HCT116 (cell line): ENCODE measurements around the gene TMBIM6. TPM values are rescaled to one million over a fixed set of nuclear protein-coding genes. Genes with fewer than 3 reads are reported as not detected.

ENCODE experiments used
- ATAC-seq: fragments of 200-7000 bp; cut with Tn5 transposase; 2 replicates; pipeline ENCODE4 v1.9.1; 2020; ENCODE audit warnings: mild to moderate bottlenecking, moderate library complexity
- BruUV-seq: library from RNA; stranded (reverse); fragments of 400-500 nt; replicated peaks from 2 replicates; lab custom pipeline; 2021; lab: Mats Ljungman, UMichigan
- CTCF ChIA-PET: fragments of 300-600 bp; sonication (Branson Sonifier 250); formaldehyde crosslinking; loops from one replicate; lab custom pipeline; 2021; ENCODE audit warnings: antibody characterized with exemption; lab: Charles Lee
- POLR2A ChIA-PET: fragments of 300-600, 350-600 bp; sonication (Branson Sonifier 250); formaldehyde crosslinking; loops from one replicate; lab custom pipeline; 2021; ENCODE audit warnings: antibody characterized with exemption; lab: Charles Lee
- RAD21 ChIA-PET, 2 experiments: fragments of 300-600 bp; sonication (Branson Sonifier 250); formaldehyde crosslinking; loops; one replicate each; lab custom pipeline; 2023; ENCODE audit warnings: low total read pairs in 2 of 2; ENCODE audit not compliant: uncharacterized antibody in 2 of 2, unreplicated experiment in 2 of 2, low non-redundant PET in 1 of 2; lab: Charles Lee
- DNase-seq: peaks from one replicate; pipeline ENCODE4 v3.0.0-alpha.2; 2010; ENCODE audit warnings: low read depth, low spot score
- H2AFZ ChIP-seq: fragments of 200-600 bp; shearing (Covaris generic), sonication (generic); 2 replicates; pipeline ENCODE4 v1.6.1; 2017; ENCODE audit warnings: low read depth, mixed run types, mixed read lengths, antibody characterized with exemption, low read length; ENCODE audit not compliant: poor library complexity, severe bottlenecking
- H3K27ac ChIP-seq: 2 replicates; pipeline ENCODE4 v1.5.1; 2012; ENCODE audit warnings: low read depth, low read length
- H3K27me3 ChIP-seq: fragments of 200-600 bp; sonication (generic); 2 replicates; pipeline ENCODE4 v1.6.1; 2016; ENCODE audit warnings: mixed run types, low read length, mixed read lengths; ENCODE audit not compliant: insufficient read depth
- H3K36me3 ChIP-seq, 2 experiments: fragments of 200-500 bp in 1 of 2; fragments of 200-600 bp in 1 of 2; sonication (Bioruptor generic) in 1 of 2; sonication (generic) in 1 of 2; 2 replicates each; pipeline versions ENCODE4 v1.5.1 to v1.6.1; 2014 to 2016; ENCODE audit warnings: low read length in 2 of 2, inconsistent platforms in 1 of 2, mixed read lengths in 1 of 2, mixed run types in 1 of 2; ENCODE audit not compliant: insufficient read depth in 2 of 2, control insufficient read depth in 1 of 2
- H3K4me1 ChIP-seq, 2 experiments: fragments of 200-600 bp in 1 of 2; sonication (generic) in 1 of 2; 2 replicates each; pipeline versions ENCODE4 v1.5.1 to v1.6.1; 2012 to 2017; ENCODE audit warnings: low read length in 2 of 2, inconsistent platforms in 1 of 2, mild to moderate bottlenecking in 1 of 2, mixed read lengths in 1 of 2, mixed run types in 1 of 2, moderate library complexity in 1 of 2; ENCODE audit not compliant: insufficient read depth in 2 of 2, control insufficient read depth in 1 of 2
- H3K4me2 ChIP-seq: fragments of 200-600 bp; sonication (generic); 2 replicates; pipeline ENCODE4 v1.6.1; 2017; ENCODE audit warnings: mixed run types, low read length, mixed read lengths
- H3K4me3 ChIP-seq, 2 experiments: fragments of 200-600 bp in 1 of 2; sonication (generic) in 1 of 2; replicated peaks in 1 of 2; 2 replicates each; pipeline ENCODE4 v1.5.1; 2011 to 2016; ENCODE audit warnings: low read length in 2 of 2, control low read depth in 1 of 2, low read depth in 1 of 2, mild to moderate bottlenecking in 1 of 2, mixed read lengths in 1 of 2, mixed run types in 1 of 2
- H3K79me2 ChIP-seq: fragments of 200-600 bp; sonication (generic); 2 replicates; pipeline ENCODE4 v1.6.1; 2017; ENCODE audit warnings: mild to moderate bottlenecking, mixed run types, low read length, moderate library complexity, mixed read lengths; ENCODE audit not compliant: insufficient read depth
- H3K9ac ChIP-seq: fragments of 200-600 bp; sonication (generic); 2 replicates; pipeline ENCODE4 v1.6.1; 2016; ENCODE audit warnings: low read length, mixed read lengths
- H3K9me2 ChIP-seq: fragments of 200-600 bp; sonication (generic), shearing (Covaris generic); 2 replicates; pipeline ENCODE4 v1.6.1; 2017; ENCODE audit warnings: mixed run types, mild to moderate bottlenecking, moderate library complexity; ENCODE audit not compliant: insufficient read depth
- H3K9me3 ChIP-seq, 2 experiments: fragments of 200-500 bp in 1 of 2; fragments of 200-600 bp in 1 of 2; sonication (Bioruptor generic) in 1 of 2; sonication (generic) in 1 of 2; 2 replicates each; pipeline ENCODE4 v1.6.1; 2014 to 2017; ENCODE audit warnings: low read length in 2 of 2, mixed read lengths in 2 of 2, inconsistent platforms in 1 of 2, low read depth in 1 of 2, mild to moderate bottlenecking in 1 of 2, mixed run types in 1 of 2, moderate library complexity in 1 of 2; ENCODE audit not compliant: control insufficient read depth in 1 of 2, insufficient read depth in 1 of 2
- H4K20me1 ChIP-seq: fragments of 200-600 bp; sonication (generic), shearing (Covaris generic); 2 replicates; pipeline ENCODE4 v1.6.1; 2017; ENCODE audit warnings: mixed run types, mild to moderate bottlenecking, moderate library complexity; ENCODE audit not compliant: insufficient read depth
- ATF3 ChIP-seq: IDR thresholded peaks from 2 replicates; pipeline ENCODE4 v1.6.1; 2012
- ELF1 ChIP-seq: IDR thresholded peaks from 2 replicates; pipeline ENCODE4 v1.6.1; 2012; ENCODE audit warnings: low read depth, borderline replicate concordance
- POLR2AphosphoS5 ChIP-seq: IDR thresholded peaks from 2 replicates; pipeline ENCODE4 v1.6.1; 2011; ENCODE audit warnings: mild to moderate bottlenecking, low read depth, low read length, moderate library complexity
- RAD21 ChIP-seq: IDR thresholded peaks from 2 replicates; pipeline ENCODE4 v1.6.1; 2012; ENCODE audit warnings: low read depth, mild to moderate bottlenecking
- TCF7L2 ChIP-seq: IDR thresholded peaks from 2 replicates; pipeline ENCODE4 v1.7.0; 2011; ENCODE audit warnings: borderline replicate concordance, inconsistent platforms; ENCODE audit not compliant: insufficient read depth, insufficient read length; ENCODE audit errors: extremely low read depth
- ZFX ChIP-seq: fragments of 450-650 bp; IDR thresholded peaks from 2 replicates; pipeline ENCODE4 v1.6.1; 2017
- intact Hi-C: fragments of 100-400 bp; cut with micrococcal nuclease; formaldehyde crosslinking; loops from 2 replicates; pipeline ENCODE4 v1.10.0; 2022
- total RNA-seq: library from RNA; stranded (reverse); gene quantifications from one replicate; pipeline ENCODE4 v1.2.1, GENCODE V29; 2021; ENCODE audit not compliant: unreplicated experiment
- TF ChIP-seq, protein P1 (sequence below): IDR thresholded peaks from 2 replicates; pipeline ENCODE4 v1.6.1; 2012

Gene TMBIM6
- total RNA-seq, 1 experiment from 2014 or later, result 510 TPM

GRCh38 chr12:49805409-49805808, 64.1 kb downstream of the TMBIM6 start:
- no peaks in the 10 kb centered on the region for H3K4me1 ChIP-seq
- ATAC-seq, result no peak
- BruUV-seq, result no TSS peak
- no peak overlapping the region for H3K4me3 ChIP-seq
- H3K9ac ChIP-seq, result no peak overlapping the region
- no peaks in the 10 kb centered on the region for H3K27me3 ChIP-seq
- no peaks in the 10 kb centered on the region for H4K20me1 ChIP-seq
- ChIA-PET POLR2A (no interaction called here), RAD21 (no interaction called here), CTCF (interaction anchor here (1.0 kb wide), 1 partner anchor 64 kb away, joined by 3 read pairs; the partner anchor contains the start of gene TMBIM6)
- no peaks in the 10 kb centered on the region for H3K79me2 ChIP-seq
- no peak for DNase-seq
- intact Hi-C loops, result no loop called here
- no peak overlapping the region for H3K4me2 ChIP-seq
- no peaks in the 10 kb centered on the region for H3K36me3 ChIP-seq
- no peak for TF ChIP-seq RAD21
- no peak for TF ChIP-seq ZFX
- TF ChIP-seq, protein P1, sequence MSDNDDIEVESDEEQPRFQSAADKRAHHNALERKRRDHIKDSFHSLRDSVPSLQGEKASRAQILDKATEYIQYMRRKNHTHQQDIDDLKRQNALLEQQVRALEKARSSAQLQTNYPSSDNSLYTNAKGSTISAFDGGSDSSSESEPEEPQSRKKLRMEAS, result no peak
- H3K9me2 ChIP-seq, result no peaks in the 10 kb centered on the region
- H2AFZ ChIP-seq, result no peak overlapping the region
- no peaks in the 10 kb centered on the region for H3K9me3 ChIP-seq
- no peak overlapping the region for H3K27ac ChIP-seq

- DNase-seq (no peak), ATAC-seq (no peak)
- intact Hi-C loops, result no loop called here
- TF ChIP-seq TCF7L2, result no peak
- TF ChIP-seq ELF1, result no peak
- TF ChIP-seq ZFX, result no peak
- no peak for TF ChIP-seq POLR2AphosphoS5
- no peak for TF ChIP-seq ATF3
- no peaks in the 10 kb centered on the region for H3K4me1 ChIP-seq
- H3K79me2 ChIP-seq, result no peaks in the 10 kb centered on the region
- H3K4me3 ChIP-seq, result no peak overlapping the region
- ChIA-PET POLR2A (no interaction called here), RAD21 (no interaction called here), CTCF (interaction anchor here (1.0 kb wide), 1 partner anchor 65 kb away, joined by 3 read pairs; the partner anchor contains the start of gene TMBIM6)
- H3K27ac ChIP-seq, result no peak overlapping the region
- H4K20me1 ChIP-seq, result no peaks in the 10 kb centered on the region
- no peak overlapping the region for H2AFZ ChIP-seq
- H3K36me3 ChIP-seq, result no peaks in the 10 kb centered on the region
- no peak overlapping the region for H3K9ac ChIP-seq
- no peak overlapping the region for H3K4me2 ChIP-seq
- no peaks in the 10 kb centered on the region for H3K9me2 ChIP-seq
- H3K27me3 ChIP-seq, result no peaks in the 10 kb centered on the region
- H3K9me3 ChIP-seq, result no peaks in the 10 kb centered on the region
- BruUV-seq, result no TSS peak
Measured at GRCh38 chr12:49806321-49806813, 65.0 kb downstream of the TMBIM6 start.
